ENCODE results near the gene GARRE1. TPM values are rescaled to one million over a fixed set of nuclear protein-coding genes. Genes with fewer than 3 reads are reported as not detected.
A peak's percentile ranks its signal among the peaks of the same experiment; 100 is the strongest.

Gene GARRE1
- total and polyA plus RNA-seq, 2 experiments from 2014 or later, result 9.0 to 16.3 TPM

DNA sequence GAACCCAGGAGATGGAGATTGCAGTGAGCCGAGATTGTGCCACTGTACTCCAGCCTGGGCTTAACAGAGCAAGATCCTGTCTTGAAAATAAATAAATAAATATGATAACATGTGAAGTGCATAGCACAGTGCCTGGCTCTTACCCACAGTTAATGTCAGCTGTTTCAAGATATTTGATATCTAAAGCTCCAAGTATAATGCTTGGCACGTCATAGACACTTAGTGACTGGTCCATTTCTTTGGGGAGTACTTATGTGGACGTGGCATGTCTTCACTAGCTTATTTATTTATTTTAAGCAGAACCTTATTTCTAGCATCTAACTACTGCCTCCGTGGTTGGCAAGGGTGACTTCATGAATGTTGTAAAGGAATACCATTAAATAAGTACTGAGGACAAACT, 18.8 kb downstream of the GARRE1 start:
- Histone ChIP-seq H3K36me3 (replicated peaks; ENCODE audit: insufficient read depth, low read depth) (peaks cover 1% of the 10 kb centered on the region), H3K27ac (no peak overlapping the region), H3K27me3 (no peaks in the 10 kb centered on the region), H3K4me1 (ENCODE audit: insufficient read depth) (no peaks in the 10 kb centered on the region), H2AFZ (no peak overlapping the region), H3K9me2 (replicated peaks; ENCODE audit: insufficient read depth) (no peaks in the 10 kb centered on the region), H3K9me3 (ENCODE audit: low read depth) (no peaks in the 10 kb centered on the region), H3K4me2 (no peak overlapping the region), H4K20me1 (ENCODE audit: insufficient read depth, poor library complexity, severe bottlenecking) (peaks cover 8% of the 10 kb centered on the region), H3K4me3 (no peak overlapping the region), H3K79me2 (peaks cover 79% of the 10 kb centered on the region)
- 94% methylated on average over 4 of the region's 4 CpGs for WGBS (ENCODE audit: low lambda C conversion rate, missing lambda C conversion rate)
- TF ChIP-seq EZH2phosphoT487 (IDR thresholded peaks at IDR 0.05; ENCODE audit: low read depth, severe bottlenecking, unreplicated experiment) (no peak), EZH2 (IDR thresholded peaks at IDR 0.05; ENCODE audit: borderline replicate concordance) (no peak)
- TF ChIP-seq, protein P1, sequence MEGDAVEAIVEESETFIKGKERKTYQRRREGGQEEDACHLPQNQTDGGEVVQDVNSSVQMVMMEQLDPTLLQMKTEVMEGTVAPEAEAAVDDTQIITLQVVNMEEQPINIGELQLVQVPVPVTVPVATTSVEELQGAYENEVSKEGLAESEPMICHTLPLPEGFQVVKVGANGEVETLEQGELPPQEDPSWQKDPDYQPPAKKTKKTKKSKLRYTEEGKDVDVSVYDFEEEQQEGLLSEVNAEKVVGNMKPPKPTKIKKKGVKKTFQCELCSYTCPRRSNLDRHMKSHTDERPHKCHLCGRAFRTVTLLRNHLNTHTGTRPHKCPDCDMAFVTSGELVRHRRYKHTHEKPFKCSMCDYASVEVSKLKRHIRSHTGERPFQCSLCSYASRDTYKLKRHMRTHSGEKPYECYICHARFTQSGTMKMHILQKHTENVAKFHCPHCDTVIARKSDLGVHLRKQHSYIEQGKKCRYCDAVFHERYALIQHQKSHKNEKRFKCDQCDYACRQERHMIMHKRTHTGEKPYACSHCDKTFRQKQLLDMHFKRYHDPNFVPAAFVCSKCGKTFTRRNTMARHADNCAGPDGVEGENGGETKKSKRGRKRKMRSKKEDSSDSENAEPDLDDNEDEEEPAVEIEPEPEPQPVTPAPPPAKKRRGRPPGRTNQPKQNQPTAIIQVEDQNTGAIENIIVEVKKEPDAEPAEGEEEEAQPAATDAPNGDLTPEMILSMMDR (IDR thresholded peaks at IDR 0.05; ENCODE audit: poor library complexity), result no peak
- DNase-seq (ENCODE audit: low spot score), result no peak

GRCh38 chr19:34274284-34274826, 20.0 kb downstream of the GARRE1 start:
- no peaks in the 10 kb centered on the region for H3K9me2 ChIP-seq (replicated peaks; ENCODE audit: insufficient read depth)
- H2AFZ ChIP-seq, result no peak overlapping the region
- no peaks in the 10 kb centered on the region for H3K4me1 ChIP-seq (ENCODE audit: insufficient read depth)
- no peaks in the 10 kb centered on the region for H3K27me3 ChIP-seq
- TF ChIP-seq EZH2 (IDR thresholded peaks at IDR 0.05; ENCODE audit: borderline replicate concordance), result no peak
- TF ChIP-seq EZH2phosphoT487 (IDR thresholded peaks at IDR 0.05; ENCODE audit: low read depth, severe bottlenecking, unreplicated experiment), result no peak
- TF ChIP-seq, protein P1 (IDR thresholded peaks at IDR 0.05; ENCODE audit: poor library complexity), result no peak
- peaks cover 78% of the 10 kb centered on the region for H3K79me2 ChIP-seq
- H3K36me3 ChIP-seq (replicated peaks; ENCODE audit: insufficient read depth, low read depth), result no peaks in the 10 kb centered on the region
- H4K20me1 ChIP-seq (ENCODE audit: insufficient read depth, poor library complexity, severe bottlenecking), result peaks cover 5% of the 10 kb centered on the region
- peak overlapping the region; percentile 32 for H3K4me2 ChIP-seq
- H3K9me3 ChIP-seq (ENCODE audit: low read depth), result no peaks in the 10 kb centered on the region
- 84% methylated on average over 7 of the region's 7 CpGs for WGBS (ENCODE audit: low lambda C conversion rate, missing lambda C conversion rate)
- peak overlapping the region; percentile 54 for H3K27ac ChIP-seq
- no peak overlapping the region for H3K4me3 ChIP-seq
- DNase-seq (ENCODE audit: low spot score), result no peak

DNA sequence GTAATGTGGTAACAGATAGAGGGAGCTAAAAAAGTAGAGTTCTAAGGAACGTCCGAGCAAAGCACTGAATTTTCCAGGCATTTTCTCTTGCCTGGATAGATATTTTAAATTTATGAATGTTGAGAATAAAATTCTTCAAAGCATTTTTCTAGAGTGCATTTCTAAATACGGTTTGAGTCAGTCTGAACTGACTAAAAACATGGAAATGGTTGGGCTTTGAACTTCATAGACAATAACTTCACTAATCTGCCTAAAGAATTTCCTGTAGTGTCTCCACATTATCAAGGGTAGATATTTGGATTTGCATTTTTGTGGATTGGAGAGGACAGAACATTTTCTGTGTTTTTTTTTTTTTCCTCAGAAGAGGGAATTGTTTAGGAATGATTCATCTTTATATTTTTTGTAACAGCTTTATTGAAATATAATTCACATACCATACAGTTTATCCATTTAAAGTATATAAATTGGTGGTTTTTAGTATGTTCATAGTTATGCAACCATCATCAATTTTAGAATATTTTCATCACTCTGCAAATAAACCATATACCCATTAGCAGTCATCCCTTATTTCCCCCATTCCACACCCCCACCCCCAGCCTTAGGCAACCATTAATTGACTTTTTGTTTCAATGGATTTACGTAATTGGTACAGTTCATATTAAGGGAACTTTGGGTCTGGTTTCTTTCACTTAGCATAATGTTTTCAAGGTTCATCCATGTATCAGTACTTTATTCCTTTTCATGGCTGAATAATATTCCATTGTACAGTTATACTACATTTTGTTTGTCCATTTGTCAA, 20.7 kb downstream of the GARRE1 start:
- no peaks in the 10 kb centered on the region for H3K27me3 ChIP-seq
- TF ChIP-seq, protein P1 (IDR thresholded peaks at IDR 0.05; ENCODE audit: poor library complexity), result peak; percentile 6
- no peak for TF ChIP-seq EZH2phosphoT487 (IDR thresholded peaks at IDR 0.05; ENCODE audit: low read depth, severe bottlenecking, unreplicated experiment)
- no peaks in the 10 kb centered on the region for H3K36me3 ChIP-seq (replicated peaks; ENCODE audit: insufficient read depth, low read depth)
- WGBS (ENCODE audit: low lambda C conversion rate, missing lambda C conversion rate), result 55% methylated on average over 4 of the region's 4 CpGs
- H3K79me2 ChIP-seq, result peaks cover 74% of the 10 kb centered on the region
- H4K20me1 ChIP-seq (ENCODE audit: insufficient read depth, poor library complexity, severe bottlenecking), result peaks cover 5% of the 10 kb centered on the region
- peak overlapping the region; percentile 54 for H3K27ac ChIP-seq
- no peak for DNase-seq (ENCODE audit: low spot score)
- no peaks in the 10 kb centered on the region for H3K4me1 ChIP-seq (ENCODE audit: insufficient read depth)
- H2AFZ ChIP-seq, result no peak overlapping the region
- H3K9me2 ChIP-seq (replicated peaks; ENCODE audit: insufficient read depth), result no peaks in the 10 kb centered on the region
- H3K4me3 ChIP-seq, result no peak overlapping the region
- H3K9me3 ChIP-seq (ENCODE audit: low read depth), result no peaks in the 10 kb centered on the region
- no peak overlapping the region for H3K4me2 ChIP-seq
